HG03342 (cell line): Measurements from ENCODE around the gene FMN2.

Source experiments
- ATAC-seq: cut with Tn5 transposase; IDR thresholded peaks from one replicate; pipeline ENCODE4 v1.9.1; 2021; ENCODE audit warnings: mild to moderate bottlenecking, moderate library complexity; ENCODE audit not compliant: unreplicated experiment

Gene FMN2

DNA sequence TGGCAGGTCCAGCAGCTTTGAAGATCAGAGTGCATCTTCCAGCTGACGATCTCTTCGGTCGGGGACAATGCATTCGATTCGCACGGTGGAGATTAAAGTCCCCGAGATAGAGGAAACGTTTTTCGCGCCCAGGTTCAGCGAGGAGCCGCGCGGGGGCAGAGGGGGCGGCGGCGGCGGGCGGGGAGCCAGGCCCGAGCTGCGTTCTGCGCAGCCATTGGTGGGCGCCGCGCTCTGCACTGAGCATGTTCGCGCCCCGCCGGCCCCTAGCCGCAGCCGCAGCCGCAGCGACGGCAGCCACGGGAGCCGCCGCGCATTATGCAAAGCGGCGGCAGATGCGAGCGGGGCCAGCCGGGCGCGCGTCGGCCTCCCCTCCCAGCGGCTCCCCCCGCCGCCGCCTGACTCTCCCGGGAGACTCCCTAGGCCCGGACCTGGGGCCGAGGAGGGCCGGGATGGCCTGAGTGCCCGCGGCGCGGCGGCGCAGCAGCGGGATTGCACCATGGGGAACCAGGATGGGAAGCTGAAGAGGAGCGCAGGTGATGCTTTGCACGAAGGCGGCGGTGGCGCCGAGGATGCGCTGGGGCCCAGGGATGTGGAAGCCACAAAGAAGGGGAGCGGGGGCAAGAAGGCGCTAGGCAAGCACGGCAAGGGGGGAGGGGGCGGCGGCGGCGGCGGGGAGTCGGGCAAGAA, at the start of gene FMN2:
Gene FMN2 (plus strand): TSS at position 270 of the 687 bp plus-strand sequence. CDS start 227 bp downstream, at position 497.
- ATAC-seq = no peak

DNA sequence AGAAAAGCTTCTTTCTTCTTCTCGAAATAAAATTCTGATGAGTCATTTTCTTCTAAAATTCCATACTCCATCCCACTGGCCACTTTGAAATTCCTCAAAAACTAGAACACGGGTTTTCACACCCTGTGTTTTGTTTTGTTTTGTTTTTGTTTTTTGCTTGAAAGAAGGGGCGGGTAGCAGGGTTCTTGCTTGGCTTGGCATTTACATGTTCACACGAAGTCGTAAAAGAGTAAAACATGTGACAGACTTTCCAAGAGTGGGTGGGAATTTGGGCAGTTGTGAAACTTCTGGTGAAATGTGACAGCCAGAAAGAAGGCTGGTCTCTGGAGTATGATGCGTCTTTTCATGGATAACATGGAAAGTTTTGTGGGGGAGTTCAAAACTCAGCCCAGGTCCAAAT, 47.1 kb upstream of the FMN2 start:
- no peak for ATAC-seq

DNA sequence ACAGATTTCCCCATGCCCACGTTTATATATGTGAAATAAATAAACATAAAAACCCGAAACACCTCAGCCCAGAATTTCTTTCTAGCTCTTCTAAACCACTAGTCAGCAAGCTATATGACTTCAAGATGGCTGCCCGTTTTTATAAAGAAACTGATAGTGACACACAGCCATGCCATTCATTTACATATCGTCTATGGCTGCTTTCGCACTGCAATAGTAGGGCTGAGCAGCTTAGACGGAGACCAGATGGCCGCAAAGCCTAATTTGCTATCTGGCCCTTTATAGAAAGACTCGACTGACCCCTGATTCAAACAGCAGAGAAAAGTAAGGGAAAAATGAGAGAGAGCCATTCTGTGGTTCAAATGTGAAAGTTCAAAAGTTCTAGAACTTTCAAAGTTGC, 45.7 kb upstream of the FMN2 start:
- no peak for ATAC-seq

DNA sequence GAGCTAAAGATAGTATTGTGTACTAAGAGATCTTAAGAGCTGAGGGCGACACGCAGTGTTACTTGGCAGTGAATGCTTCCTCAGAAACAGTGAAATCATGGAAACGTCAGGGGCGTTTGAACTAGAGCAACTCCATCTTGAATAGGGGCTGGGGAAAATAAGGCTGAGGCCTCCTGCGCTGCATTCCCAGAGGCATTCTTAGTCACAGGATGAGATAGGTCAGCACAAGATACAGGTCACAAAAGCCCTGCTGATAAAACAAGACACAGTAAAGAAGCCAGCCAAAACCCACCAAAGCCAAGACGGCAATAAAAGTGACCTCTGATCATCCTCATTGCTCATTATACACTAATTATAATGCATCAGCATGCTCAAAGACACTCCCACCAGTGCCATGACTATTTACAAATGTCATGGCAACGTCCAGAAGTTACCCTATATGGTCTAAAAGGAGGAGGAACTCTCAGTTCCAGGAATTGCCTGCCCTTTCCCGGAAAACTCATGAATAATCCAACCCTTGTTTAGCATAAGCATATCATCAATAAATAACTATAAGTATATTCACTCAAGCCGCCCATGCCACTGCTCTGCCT, 37.5 kb upstream of the FMN2 start:
- no peak for ATAC-seq

DNA sequence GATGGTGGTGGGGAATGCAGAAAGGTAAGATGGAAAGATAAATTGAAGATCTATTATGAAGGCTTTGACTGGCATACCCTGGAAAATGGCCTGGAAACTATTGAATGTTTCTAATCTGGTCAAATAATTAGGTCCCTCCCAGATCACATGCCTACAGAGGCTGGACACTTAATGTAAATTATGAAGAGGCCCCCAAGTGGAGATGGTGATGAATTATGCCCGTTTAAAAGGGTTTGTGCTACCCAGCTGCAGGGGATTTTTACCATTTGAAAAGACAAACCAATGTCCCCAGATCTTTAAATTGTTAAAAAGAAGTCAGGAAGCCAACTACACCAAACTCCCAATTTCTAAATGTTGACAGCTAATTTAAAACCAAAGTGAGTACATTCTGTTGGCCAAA, 35.7 kb upstream of the FMN2 start:
- ATAC-seq = no peak

DNA sequence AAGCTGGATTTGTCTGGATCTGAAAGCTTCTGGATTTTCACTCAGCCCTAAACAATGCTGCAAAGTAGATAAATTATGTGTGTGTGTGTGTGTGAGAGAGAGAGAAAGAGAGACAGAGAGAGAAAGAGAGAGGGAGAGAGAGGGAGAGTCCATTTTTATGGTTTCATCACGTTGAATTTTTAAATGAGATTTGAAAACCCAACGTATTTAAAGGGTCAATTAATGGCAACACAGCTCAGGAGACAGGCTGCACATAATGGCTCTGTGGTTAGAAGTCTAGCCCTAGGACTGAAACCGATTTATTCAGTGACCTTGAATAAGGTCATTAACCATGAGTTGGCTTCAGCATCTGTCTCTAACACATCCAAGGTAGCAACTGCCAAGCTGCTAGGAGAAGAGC, 35.3 kb upstream of the FMN2 start:
- no peak for ATAC-seq

DNA sequence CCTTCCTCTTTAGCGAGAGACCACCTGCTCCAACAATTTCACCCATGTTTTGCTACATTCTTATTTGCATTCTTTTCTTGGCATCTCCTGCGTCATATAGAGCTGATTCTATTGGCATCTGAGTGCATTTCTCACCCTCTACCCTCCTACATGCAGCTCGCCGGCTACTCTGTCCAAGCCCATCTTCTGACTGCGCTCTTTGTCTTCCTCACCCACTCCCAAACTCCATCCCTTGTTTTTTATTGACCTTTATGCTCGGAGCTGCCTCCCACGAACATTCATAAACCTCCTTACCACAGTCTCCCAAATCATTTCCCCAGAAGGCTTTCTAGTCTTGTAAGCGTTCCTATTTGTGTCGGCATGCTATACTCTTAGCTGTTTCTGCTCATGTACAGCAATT, 33.6 kb upstream of the FMN2 start:
- no peak for ATAC-seq

DNA sequence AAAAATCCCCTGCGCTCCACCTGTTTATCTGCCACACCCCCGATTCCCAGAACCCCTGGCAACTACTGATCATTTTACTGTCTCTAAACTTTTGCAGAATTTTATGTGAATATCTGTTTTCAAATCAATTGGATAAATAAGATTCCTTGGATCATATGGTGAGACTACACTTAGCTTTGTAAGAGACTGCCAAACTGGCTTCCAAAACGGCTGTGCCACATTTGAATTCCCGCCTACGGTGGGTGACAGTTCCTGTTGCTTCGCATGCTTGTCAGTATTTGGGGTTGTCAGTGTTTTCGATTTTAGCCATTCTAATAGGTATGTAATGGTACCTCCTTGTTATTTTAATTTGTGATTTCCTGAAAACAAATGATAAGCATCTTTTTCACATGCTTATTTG, 22.7 kb upstream of the FMN2 start:
- no peak for ATAC-seq

DNA sequence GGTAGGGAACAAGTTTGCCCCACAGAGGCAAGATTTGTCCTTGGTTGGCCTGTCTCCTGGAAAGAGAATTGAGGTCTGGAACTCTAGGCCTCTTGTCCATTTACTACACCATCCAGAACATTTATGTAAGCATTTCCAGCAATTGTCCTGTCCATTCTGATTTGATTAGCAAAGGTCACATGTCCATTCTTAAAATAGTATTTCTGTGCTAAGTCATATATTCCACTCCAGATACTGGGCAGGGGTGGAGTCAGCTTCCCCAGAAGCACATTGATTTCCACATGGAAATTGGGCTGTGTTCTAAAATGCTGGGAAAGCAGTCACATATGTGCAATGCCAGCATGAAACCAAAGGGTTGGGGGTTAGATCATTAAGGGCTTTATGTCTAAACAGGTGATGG, 21.5 kb upstream of the FMN2 start:
- ATAC-seq = no peak

DNA sequence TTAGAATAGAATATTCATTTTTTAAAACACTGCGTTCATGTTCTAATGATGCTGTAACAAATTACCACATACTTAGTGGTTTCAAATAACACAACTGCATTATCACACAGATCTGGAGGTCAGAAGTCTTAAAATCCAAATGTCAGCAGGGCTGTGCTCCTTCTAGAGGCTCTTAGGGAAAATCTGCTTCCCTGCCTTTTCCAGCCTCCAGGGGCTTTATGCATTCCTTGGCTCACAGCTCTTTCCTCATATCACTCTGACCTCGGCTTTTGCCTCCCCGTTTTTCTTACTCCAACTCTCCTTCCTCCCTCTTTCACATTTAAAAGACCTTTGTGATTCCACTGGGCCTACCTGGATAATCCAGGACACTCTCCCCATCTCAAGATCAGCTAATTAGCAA, 18.6 kb upstream of the FMN2 start:
- ATAC-seq = no peak

DNA sequence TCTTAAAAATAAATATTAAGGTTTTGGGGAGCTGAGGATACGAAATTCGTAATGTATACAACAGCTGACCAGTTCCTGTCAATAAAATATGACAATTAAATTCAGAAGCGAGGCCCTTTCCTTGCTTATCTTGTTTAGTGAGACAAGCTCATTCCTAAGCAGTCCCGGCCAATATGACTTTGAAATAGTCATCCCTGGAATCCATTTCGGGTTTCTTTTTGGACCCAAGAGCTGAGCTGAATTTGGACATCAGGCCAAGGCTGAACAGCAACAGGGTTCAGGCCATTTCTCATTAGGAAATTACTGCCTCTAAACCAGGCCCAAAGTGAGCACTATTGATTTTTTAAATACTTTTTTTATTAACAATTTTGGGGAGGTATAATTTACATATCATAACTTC, 17.3 kb upstream of the FMN2 start:
- ATAC-seq = no peak

DNA sequence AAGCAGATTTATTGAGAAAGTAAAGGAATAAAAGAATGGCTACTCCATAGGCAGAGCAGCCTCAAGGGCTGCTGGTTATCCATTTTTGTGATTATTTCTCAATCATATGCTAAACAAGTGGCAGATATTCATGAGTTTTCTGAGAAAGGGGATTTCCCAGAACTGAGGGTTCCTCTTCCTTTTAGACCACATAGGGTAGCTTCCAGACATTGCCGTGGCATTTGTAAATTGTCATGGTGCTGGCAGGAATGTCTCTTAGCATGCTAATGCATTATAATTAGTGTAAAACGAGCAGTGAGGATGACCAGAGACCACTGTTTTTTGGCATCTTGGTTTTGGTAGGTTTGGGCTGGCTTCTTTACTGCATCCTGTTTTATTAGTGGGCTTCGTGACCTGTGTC, 16.8 kb upstream of the FMN2 start:
- no peak for ATAC-seq

DNA sequence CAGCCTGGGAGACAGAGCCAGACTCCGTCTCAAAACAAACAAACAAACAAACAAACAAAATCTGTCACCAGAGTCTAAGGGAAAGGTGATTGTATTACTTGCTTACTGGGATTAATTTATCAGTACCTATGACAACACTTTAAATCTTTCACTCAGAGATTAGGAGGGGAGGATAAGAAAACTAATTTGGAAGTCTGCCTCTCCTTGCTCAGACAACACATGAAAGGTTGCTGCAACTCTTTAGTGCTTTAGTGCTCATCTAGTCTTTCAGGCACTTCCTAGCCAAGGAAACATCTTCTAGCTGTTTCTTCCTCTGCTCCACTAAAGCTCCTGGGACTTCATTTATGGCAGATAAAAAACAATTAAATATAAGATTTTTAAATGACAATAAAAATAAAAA, 7.3 kb upstream of the FMN2 start:
- no peak for ATAC-seq

DNA sequence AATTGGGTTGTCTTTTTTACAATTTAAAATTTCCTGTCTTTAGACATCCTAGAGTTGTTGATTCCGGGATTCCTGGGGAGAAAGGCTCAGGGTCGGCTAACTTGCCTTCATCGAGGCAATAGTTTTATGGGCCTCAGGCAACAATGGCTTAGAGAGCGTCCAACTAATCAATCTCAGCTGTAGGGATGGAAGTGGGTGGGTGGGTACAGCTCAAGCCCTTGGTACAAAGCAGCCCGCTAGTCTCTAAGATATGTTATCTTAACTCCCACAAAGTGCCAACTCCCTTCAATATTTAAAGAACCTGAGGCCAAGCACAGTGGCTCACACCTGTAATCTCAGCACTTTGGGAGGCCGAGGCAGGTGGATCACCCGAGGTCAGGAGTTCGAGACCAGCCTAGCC, 6.9 kb upstream of the FMN2 start:
- ATAC-seq = no peak

DNA sequence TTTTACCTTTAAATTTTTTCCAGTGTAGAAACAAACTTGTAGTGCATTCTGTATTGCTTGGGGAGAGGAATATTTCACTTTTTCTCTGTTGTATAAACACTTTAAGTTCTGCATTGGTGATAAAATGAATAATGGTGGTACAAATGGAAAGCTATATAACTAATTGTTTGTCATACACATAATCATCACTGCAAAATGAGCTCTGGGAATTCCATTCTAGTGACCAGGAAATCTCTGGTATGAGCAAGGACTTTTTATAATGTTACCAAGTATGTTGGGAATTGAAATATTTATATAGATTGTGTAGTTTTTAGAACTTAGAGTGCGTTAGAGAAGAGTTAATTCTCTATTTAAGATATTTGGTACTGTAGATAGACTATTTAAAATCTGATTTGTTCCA, 5.0 kb upstream of the FMN2 start:
- ATAC-seq = no peak

DNA sequence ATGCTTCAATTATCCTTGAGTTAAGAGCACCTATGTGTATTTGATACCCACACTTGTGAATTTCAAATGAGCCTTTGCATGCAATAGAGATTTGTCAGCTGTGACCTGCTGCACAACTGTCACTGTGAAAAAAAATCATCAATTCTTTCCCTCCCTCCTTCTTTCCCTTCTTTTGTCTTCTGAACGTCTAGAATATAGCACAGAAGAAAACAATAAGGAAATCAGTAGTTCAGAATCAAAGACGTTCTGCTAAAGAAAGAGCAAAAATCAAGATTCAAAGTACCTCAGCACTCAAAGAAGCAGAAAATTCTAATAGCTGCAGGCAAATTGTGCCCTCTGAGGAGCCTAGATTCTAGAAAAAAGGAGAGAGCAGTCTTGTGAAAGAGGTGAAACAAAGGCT, 1.7 kb upstream of the FMN2 start:
- no peak for ATAC-seq

DNA sequence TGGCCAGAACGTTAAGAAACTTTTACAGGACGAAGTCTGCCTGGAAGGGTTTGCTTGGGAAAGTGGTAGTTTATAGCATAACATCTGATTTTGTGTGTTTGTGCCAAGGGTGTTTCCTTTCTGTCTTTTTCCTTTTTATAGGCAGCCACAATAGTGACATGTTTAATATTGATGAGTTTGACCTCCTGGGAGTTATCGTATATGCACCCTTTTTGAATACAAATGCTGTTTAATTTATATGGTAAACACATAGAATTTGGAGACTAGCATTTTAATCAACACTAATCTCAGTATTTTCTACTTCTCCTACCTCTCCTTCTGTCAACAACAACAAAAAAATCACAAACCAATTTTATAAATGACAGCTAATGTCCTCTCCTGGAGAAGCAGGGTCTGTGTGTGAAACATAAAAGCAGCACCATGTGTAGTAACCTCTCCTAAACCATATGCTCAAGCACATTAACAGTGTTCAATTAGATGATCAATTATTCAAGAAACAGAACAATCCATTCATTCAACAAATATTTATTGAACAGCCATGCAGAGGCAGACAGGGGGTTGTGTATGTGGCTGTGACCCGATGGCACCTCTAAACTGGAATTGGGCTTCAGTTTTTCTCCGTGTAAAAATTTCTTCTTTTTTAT, 604 bp upstream of the FMN2 start:
- ATAC-seq = no peak

DNA sequence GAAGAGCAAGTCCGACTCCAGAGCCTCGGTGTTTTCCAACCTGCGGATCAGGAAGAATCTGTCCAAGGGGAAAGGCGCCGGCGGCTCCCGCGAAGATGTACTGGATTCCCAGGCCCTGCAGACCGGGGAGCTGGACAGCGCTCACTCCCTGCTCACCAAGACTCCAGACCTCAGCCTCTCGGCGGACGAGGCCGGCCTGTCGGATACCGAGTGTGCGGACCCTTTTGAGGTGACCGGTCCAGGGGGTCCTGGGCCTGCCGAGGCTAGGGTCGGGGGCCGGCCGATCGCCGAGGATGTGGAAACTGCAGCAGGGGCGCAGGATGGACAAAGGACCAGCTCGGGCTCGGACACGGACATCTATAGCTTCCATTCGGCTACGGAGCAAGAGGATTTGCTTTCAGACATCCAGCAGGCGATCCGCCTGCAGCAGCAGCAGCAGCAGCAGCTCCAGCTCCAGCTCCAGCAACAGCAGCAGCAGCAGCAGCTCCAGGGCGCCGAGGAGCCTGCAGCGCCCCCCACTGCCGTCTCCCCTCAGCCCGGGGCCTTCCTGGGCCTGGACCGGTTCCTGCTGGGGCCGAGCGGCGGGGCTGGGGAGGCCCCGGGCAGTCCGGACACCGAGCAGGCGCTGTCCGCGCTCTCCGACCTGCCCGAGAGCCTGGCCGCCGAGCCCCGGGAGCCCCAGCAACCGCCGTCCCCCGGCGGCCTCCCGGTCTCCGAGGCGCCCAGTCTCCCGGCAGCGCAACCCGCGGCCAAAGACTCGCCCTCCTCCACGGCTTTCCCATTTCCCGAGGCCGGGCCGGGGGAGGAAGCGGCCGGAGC, 827 bp downstream of the FMN2 start:
- no peak for ATAC-seq

DNA sequence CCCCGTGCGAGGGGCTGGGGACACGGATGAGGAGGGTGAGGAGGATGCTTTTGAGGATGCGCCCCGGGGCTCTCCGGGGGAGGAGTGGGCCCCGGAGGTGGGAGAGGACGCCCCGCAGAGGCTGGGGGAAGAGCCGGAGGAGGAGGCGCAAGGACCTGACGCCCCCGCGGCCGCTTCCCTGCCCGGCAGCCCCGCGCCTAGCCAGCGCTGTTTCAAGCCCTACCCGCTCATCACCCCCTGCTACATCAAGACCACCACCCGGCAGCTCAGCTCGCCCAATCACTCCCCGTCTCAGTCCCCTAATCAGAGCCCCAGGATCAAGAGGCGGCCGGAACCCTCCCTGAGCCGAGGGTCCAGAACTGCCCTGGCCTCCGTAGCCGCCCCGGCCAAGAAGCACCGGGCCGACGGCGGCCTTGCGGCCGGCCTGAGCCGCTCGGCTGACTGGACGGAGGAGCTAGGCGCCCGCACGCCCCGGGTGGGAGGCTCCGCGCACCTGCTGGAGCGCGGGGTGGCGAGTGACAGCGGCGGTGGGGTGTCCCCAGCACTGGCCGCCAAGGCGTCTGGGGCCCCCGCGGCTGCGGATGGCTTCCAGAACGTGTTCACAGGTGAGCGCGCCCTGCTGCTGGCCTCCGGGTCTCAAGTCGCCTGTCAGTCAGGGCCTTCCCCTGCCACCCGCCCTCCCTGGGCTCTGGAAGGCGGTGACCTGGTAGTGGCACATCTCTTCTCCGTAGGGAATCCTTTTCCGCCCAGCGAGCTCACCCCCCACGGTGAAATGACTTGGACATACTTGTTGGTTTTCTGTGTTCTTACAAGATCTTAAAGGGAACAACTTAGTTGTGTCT, 1.7 kb downstream of the FMN2 start:
- no peak for ATAC-seq

DNA sequence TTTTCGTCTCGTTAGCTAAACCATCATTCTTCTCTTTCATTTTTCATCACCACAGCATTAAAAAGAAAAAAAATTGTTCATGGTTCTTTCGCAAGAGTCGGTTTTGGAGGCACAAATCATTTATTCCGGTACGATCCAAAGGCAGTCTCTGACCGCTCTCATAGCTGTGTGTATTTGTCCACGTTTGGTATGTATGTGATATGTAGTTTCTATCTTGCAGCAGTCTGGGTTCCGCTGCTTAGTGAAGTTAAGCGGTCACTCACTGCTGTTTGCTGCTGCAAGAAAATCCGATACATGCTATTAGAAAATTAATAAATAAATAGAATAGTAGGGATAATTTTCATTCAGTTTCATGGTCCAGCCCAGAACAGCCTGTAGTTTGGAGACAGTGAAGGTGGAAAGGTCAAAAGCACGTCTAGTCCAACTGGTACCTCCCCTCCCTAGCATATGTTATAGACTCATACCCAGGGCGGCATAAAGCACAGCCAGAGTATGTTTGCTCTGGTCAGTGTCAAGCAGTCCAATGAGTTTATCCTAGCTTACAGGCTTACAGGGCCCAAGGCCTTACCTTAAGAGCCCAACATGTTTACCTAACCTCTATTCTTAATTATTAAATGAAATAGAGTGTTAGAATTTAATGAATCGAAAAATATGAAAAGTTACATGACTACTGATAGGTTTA, 2.5 kb downstream of the FMN2 start:
- no peak for ATAC-seq
